HG02623 (cell line): Measurements from ENCODE around the gene SETD6.

Source experiments
- ATAC-seq: cut with Tn5 transposase; IDR thresholded peaks from one replicate; pipeline ENCODE4 v1.9.1; 2021; ENCODE audit warnings: moderate library complexity; ENCODE audit not compliant: unreplicated experiment

Gene SETD6

DNA sequence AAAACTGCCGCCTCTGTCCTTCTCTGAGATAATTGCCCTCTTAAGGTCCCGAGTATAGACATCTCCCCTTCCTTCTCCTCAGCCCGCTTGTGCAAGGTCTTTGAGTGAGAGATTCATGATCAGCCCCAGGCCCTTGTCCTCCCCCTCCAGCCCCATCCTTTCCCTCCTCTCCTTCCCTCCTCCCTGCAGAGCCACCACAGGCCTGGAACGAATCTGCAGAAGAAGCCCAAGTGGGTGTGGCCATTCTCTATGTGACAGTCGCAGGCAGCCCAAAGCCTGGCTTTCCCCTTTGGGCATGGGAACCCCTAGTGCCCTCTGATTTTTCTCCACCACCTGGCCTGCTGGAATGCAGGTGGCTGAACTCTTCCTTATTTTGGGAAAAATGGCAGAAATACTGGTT, 22.6 kb upstream of the SETD6 start:
- ATAC-seq, result no peak

DNA sequence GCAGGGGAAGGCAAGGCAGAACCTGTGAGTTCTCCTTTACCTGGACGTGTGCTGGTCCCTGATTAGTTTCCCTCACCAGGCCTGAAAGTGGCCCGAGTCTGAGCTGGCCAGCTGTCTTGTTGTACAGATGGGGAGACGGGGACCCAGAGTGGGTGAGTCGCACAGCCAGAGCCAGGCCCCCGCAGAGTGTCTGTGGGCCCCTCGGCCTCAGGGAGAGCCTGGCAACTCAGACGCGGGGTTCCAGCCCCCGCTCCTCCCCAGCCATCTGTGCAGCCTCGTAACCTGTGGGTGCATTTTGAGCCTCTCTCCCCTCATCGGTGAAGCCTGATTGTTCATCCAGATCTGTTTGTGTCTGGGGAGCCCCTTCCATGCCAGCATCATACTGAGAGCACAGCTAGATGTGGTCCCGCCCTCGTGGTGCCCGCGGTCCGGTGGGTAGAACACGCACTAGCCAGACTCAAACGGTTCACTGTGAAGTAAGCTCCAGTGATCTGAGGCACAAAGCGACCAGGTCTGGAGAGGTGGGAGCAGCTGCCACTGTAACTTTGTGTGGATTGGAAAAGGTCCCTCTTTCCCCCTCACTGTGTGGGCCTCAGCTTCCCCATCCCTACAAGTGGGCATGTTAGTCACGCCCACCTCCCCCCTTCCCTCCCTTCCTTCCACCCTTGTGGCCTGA, 21.4 kb upstream of the SETD6 start:
- ATAC-seq, result no peak

DNA sequence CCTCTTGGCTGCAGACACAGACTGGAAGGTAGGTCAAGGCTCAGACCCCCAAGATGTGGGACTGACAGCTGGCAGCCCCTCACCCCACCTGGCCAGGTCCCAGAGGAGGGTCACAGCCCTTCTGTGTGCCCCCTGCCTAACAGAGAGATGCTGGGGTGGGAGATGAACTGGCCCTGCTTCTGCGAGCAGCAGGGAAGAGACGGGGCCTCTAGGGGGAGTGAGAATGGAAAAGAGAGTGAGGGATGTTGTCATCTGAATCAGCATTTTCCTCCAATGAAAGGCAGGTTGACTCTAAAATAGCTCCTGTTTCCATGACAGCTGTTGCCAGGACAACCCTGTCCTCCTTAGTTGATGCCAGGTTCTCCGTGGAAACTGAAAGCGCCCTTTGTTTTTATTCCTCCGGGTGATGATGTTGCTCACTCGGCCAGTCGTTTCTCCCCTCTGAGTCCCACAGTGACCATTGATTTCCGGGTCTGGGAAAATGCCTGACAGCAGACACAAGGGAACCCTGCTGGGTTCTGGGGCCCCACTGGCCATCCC, 20.3 kb upstream of the SETD6 start:
- peak; percentile 39 for ATAC-seq

DNA sequence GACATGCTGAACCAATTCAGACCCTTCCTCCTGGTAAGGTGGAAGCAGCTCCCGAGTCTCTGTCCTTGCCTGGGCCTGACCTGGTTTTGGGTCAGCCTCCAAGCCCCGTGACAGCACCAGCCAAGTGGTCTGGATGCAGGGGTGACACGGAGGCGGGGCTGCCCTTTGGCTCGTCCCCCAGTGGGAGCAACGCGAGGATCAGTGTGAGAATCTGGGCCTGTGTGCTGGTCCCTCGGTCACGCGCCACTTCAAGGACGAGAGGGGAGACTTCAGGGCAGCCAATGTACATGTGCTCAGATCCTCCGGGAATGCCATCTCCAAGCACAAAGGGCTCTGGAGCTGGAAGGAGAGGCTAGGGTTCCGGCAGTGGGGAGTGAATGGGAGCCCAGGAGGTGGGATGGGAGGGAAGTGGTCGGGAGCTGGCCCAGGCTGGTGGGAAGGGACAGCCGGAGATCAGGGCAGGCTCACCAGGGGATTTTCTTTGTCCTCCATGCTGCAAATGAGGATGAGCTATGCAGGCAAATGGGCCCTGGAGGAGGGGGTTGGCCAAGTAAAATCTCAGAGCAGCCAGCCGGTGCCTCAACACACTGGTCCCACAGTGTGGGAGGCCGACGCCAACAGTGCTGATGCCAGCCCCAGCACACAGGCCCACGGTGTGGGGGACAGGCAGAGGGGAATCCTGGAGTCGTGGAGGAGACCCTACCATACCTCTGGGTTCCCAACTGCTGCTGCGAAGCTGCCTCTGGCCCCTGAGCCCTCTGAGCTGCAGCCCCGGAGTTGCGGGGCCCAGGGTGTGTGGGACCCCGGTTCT, 19.6 kb upstream of the SETD6 start:
- no peak for ATAC-seq

DNA sequence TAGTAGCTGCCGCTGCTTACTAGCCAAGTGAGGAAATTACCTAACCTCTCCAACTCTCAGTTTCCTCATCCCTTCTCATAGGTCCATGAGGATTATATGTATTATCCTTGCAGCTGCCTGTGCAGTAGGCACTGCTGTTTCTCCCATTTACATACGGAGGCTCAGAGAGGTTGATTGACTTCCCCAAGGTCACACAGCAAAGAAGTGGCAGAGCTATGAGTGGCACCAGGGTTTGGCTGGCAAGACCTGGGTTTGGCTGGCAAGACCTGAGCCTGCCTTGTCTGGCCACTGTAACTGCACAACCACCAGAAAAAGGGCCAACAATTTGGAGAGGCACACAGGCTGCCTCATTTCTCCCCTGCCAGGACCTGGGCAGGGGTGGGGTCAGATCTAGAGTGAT, 17.8 kb upstream of the SETD6 start:
- no peak for ATAC-seq

DNA sequence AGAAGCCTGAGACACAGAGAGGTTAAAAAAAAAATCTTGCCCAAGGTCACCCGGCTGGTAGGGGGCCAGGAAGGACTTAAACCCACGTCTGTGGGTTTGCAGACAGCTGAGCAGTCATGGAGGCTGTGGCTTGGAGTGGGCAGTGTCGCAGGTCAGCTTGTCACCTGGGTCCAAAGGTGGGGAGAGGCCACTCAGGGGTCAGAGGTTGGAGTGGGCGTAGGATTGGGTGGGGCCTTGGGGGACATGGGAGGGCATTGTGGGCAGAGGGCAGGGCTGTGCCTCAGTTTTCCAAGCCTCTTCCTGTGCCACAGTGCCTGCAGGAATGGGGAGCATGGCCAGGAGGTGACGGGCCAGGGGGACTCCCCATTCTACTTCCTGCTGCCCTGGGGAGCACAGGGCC, 17.4 kb upstream of the SETD6 start:
- ATAC-seq, result no peak

DNA sequence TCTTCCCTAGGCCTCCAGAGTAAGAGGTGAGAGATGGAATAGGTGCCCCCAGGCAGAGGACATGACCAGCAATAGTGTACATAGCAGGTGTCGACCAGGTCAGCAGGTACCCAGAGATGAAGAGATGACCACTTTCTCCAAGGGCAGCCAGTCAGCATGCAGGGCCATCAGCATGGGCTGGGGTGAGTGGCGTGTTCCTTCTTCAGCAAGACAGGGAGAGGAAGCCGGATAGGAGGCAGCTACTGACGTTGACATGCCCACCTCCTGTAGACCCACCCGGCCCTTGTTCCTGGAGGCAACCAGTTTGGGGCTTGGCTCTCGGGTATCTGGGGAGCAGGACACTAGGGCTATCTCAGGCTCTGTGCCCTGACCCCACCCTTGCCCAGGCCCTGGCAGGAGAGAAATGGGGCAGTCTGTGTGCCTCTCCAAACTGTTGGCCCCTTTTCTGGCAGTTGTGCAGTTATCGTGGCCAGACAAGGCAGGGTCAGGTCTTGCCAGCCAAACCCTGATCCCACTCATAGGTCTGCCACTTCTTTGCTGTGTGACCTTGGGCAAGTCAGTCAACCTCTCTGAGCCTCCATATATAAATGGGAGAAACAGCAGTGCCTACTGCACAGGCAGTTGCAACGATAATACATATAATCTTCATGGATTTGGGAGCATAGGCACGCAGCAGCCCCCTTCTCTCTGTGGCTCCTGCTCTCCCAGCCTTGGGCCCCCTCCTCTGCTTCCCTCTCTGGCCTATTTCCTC, 16.8 kb upstream of the SETD6 start:
- no peak for ATAC-seq

DNA sequence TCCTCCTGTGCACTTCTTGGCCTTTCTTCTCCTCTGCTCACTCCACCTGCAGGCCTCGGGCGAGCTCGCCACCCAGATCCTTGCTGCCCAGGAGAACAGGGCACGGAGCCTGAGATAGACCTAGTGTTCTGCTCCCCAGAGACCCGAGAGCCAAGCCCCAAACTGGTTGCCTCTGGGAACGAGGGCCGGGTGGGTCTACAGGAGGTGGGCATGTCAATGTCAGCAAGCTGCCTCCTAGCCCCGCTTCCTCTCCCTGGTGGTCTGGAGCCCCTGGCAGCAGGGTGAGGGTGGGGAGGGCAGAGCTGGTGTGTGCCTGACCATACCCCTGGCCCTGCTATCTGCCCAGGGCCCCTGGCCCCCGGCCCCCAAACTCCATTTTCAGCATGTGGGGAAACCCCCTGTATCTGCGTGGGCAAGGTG, 16.2 kb upstream of the SETD6 start:
- ATAC-seq, result no peak

DNA sequence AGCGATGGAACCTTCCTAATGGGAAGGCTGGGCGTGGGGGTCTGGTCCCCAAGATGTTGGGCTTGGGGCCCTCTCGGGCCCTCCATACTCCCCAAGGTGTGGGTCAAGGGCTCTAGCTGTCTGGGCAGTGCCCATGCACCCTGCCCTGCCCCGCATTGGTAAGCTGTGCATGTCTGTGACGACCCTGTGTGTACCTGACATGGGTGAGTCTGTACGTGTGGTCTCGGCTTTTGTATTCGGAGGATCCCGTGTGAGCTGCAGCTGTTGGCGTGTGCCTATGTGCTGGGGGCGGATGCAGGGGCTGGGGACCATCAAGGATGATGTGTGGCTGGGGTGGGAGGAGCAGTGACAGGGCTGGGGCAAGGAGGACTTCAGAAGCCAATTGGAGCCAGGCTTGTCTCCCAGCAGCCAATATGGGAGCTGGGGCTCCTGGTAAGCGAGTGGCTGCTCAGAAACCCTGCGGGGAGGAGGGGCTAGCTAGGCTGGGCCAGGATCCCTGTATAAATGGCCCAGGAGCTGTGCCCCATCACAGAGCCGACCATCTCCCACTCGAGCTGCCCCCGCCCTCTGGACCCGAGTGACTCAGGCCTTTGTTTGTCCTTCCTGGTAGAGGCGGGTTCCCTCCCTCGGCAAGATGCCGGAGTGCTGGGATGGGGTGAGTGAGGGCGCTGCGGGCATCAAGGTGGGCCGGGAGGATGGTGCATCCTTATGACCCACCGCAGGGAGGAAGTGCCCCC, 15.5 kb upstream of the SETD6 start, which contains the start of gene NDRG4:
NDRG4 (plus strand) TSS at position 529 of the 737 bp plus-strand sequence; CDS start at position 635, 106 bp downstream.
- peak; percentile 60 for ATAC-seq

DNA sequence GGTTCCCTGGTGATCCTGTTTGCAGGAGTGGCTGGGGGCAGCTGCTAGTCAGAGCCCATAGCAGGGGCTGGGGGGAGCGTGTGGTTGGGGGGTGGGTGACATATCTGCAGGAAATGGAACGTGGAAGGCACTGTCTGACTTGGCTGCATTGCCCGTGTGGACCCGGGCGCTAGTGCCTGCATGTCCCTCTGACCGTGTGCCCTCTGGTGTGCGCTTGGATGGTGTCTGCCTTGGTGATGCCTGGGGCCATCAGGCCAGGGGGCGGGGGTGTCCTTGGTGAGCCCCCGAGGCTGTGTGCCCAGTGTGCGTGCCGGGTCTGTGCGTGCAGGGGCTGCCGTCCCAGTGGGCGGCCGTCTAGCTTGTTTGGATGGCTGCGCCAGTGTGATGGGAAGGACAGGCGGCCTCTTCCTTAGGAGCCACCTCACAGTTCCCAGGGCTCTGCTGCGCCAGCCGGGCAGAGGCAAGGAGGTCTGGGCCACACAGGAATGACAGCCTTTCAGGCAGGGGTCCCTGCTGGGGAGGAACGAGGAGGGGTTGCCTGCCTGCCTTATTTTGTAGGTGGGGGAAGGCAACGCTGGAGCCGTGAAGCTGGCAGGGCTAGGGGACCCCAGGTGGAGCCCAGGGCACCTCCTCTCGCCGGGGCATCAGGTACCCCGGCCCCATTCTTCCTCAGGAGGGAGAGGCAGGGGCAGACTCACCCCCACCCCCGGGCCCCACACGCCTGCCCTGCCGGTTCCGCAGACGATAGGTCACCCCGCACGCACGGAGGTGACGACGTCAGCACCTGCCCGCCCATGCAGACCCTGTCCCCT, 14.7 kb upstream of the SETD6 start:
- no peak for ATAC-seq

DNA sequence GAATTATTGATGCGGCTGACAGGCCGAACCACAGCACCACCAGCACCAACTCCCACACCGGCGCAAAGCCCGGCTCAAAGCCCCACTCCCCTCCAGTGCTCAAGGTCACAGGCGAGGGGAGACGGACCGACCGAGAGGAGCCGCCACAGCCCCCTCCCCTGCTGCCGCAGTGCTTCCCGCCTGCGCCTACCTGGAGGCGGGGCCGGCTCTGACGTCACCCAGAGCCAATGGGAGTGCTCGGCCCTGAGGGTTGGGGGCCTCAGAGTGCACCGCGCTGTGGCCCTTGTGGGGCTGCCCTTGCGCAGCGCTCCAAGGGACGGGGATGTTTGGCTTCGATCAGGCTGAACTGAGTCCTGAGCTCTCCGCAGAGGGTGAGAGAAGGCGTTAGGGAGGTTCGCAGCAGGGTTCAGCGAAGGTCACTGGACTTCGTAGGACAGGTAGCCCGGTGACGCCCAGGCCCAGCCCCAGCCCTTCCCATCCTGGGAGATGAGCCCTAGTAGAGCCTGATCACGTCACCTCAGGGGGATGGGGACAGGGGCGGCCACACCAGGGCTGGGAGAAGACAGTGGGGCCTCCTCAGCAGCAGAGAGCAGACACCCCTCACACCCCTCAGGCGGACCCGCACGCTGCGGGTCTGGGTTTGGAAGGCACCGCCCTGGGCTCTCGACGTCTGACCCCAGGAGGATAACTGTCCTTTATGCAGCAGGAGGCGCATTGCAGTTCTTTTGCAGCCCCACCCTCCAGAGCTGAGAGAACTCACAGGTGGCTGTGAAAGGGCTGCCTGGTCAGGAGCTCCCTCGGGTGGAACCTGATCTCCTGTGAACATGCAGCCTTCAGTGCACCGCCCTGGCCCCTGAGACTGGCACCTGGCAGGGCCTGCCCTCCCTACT, 13.8 kb upstream of the SETD6 start:
- ATAC-seq, result no peak

DNA sequence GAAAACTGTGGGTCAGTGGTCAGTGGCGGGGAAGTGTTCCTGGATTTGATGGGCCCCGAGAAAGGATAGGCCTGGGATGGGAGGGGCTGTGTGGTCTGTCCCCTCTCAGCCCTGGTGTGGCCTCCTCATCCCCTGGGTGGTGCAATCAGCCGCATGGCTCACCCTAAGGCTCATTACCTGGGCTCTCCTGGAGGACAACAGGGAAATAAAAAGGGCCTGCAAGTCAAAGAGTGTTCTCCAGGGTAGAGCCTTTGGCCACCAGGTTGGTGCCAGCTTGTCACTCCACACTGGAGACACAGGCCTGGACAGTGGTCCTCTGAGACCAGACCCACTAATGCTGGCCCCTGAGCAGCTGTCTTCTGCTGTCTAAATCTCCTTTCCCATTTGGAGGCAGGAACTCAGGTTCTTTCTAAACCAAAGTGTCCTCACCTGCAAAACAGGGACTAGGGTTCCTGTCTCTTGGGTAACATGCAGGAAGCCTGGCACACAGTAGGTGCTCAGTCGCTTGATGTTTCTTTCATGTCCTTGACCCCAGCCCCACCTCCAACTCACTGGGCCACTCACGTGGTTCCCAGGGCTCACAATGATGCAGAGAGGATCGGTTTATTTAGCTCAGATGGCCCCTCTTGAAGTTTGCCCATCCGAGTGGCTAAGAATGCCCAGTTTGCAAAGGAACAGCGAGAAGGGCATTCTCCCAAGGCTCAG, 12.9 kb upstream of the SETD6 start:
- no peak for ATAC-seq

DNA sequence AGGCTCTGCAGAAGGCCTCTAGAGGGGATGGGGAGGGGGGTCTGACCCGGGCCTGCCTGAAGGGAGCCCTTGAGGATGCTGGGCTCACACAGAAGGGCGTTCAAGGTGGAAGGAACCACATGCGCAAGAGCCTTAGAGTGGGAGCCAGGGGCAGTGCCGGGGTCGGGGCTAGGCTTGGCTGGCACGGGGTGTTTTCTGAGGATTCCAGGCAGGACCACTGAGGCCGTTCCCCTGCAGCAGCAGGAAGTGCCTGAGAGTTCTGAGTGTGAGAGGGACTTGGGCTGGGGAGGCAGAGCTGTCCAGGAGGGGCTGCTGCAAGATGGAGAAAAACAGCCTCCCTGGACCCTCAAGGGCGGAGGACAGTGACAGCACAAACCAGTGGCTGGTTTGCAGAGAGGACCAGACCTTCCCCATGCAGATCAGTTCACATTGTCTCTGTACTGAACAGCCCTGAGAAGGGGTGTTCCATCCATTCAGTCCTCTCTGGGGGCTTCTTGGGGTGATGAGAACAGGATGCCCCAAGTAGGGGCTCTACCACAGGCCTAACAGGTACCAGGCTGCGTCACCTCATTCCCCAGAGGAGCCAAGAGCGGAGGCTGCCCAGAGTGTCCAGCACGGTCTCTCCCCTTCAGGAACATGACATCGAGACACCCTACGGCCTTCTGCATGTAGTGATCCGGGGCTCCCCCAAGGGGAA, 12.0 kb upstream of the SETD6 start:
- ATAC-seq, result no peak

DNA sequence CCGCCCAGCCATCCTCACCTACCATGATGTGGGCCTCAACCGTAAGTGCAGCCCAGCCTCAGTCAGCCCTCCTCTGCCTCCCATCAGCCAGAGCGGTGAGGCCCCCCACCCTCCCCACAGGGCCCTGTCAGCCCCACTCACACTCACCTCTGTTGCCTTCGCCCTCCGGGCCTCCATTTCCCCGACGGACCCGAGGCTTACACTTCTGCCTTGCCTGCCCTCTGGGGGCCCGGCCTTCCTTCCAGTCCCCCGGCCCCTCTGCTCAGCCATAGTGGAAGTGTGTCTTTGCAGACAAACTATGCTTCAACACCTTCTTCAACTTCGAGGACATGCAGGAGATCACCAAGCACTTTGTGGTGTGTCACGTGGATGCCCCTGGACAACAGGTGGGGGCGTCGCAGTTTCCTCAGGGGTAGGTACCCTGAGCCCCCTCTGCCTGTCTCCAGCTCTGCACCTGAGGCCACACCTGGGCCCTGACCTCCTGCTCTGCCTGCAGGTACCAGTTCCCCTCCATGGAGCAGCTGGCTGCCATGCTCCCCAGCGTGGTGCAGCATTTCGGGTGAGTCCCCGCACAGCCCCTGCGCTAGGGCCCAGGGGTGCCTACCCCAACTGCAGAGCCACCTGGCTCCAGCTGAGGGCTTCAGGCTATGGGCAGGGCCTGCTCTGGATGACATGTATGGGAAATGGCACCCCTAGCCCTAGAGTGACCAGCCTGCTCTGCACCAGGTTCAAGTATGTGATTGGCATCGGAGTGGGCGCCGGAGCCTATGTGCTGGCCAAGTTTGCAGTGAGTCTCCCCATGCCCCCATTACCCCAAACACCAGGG, 11.2 kb upstream of the SETD6 start:
- no peak for ATAC-seq

DNA sequence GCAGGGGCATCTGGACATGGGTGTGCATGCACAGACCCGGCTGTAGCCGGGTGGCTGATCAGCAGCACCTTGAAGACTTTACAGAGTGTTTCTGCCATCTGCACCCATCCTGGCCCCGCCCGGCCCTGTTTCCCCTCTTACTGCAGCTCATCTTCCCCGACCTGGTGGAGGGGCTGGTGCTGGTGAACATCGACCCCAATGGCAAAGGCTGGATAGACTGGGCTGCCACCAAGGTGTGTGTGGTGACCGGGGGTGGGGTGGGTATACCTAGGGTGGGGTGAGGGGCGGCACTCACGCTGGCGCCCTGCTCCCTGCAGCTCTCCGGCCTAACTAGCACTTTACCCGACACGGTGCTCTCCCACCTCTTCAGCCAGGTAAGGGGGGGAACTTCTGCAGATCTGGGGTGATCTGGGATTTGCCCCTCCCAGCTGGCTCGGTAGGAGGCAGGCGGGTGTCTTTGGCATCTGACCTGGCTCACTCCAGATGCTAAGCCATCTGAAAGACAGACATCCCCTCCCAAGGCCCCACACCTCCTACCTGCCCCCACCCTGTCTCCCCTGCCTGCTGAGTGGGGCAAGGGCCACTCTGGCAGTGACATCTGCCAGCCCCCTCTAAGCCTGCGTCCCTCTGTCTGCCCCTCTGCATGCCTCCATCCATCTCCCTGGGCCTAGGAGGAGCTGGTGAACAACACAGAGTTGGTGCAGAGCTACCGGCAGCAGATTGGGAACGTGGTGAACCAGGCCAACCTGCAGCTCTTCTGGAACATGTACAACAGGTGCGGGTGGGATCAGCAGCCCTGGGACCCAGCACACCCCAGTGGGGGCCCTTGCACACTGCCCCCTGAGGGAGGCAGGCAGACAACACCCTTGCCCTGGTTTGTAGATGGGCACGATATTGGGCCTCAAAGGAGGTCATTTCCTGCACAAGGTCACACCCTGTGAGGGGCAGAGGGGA, 8.8 kb upstream of the SETD6 start:
- no peak for ATAC-seq
